DOHH2 (cell line): ENCODE measurements around the gene PHACTR1.

ENCODE experiments used
- CTCF ChIP-seq: fragments of 200-600 bp; sonication (generic); IDR thresholded peaks from one replicate; pipeline ENCODE4 v1.5.1; 2014; ENCODE audit warnings: antibody characterized with exemption, mild to moderate bottlenecking, low read depth, low read length; ENCODE audit not compliant: poor library complexity, severe bottlenecking
- EZH2phosphoT487 ChIP-seq: fragments of 200-600 bp; sonication (generic); IDR thresholded peaks from 2 replicates; pipeline ENCODE4 v1.6.1; 2017; ENCODE audit warnings: borderline replicate concordance, mild to moderate bottlenecking, antibody characterized with exemption, low read length, moderate library complexity, mixed read lengths

GRCh38 chr6:12956991-12957320 is 240.4 kb downstream of the PHACTR1 start:
- TF ChIP-seq EZH2phosphoT487 (no peak), CTCF (no peak)
